Measurements from ENCODE around the gene BCL6. TPM values are rescaled to one million over a fixed set of nuclear protein-coding genes. Genes with fewer than 3 reads are reported as not detected.

BCL6 gene
- polyA plus RNA-seq, 2 donors = 24.4 to 28.7 TPM

DNA sequence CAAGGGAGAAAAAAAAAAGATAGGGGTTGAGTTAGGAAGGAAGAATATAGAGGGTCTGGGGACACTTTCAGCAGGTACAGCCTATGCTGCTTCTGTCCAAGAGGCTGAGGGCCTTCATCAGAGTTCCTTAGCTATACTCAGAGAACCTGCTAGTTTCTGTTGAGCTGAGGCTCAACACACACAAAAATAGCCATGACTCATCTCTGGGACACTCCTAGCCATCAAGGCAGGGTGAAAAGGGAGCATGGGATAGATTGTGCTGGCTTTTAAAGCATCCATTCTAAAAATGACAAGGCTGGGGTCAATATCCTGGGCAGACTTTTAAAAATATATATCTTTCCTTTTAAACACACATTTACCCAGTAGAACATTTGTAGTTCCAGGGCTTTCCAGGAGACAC lies 40.1 kb downstream of the BCL6 start:
- Histone ChIP-seq H3K4me1 (ENCODE audit: control insufficient read depth in 2 of 2, insufficient read depth in 2 of 2, low read length in 1 of 2) (no peaks in the 10 kb centered on the region), H3K9me3 (ENCODE audit: control insufficient read depth in 2 of 2, insufficient read depth in 1 of 2, low read depth in 1 of 2, low read length in 1 of 2) (no peaks in the 10 kb centered on the region), H3K36me3 (ENCODE audit: control insufficient read depth in 2 of 2, insufficient read depth in 2 of 2, low read length in 1 of 2) (no peaks in the 10 kb centered on the region), H3K4me3 (ENCODE audit: low read depth in 1 of 2, low read length in 2 of 2) (no peak overlapping the region), H3K27me3 (ENCODE audit: control insufficient read depth in 1 of 2, insufficient read depth in 2 of 2, low read length in 2 of 2) (no peaks in the 10 kb centered on the region), H3K27ac (ENCODE audit: low read depth in 2 of 2, low read length in 1 of 2) (no peak overlapping the region)

DNA sequence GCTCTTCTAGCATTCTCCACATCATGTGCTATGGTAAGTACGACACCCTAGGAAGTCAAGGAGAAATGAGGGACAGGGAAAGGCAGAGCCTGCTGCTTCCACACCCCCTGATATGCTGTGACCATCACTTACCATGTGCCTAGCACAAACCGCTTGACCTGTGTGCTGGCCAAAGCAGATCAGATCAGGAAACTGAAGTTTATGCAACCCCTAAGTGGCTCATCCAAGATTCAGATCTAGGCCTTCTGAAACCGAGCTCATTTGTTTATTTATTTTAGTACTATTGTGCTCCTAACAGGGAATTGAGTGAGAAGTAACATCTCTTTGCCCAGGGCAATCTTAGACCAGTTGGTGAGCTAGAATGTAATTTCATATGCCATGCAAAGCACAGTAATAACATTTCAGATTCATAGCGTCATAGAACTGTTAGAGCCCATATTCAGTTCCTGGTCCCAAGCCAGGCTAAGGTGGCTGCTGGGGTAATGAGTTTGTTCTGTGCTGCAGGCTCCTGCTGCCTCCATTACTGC lies 42.7 kb downstream of the BCL6 start, which contains the start of gene RTP2:
RTP2 (minus strand) TSS at position 51 of the 527 bp plus-strand sequence. CDS start 429 bp downstream, outside the sequence.
- Histone ChIP-seq H3K4me3 (ENCODE audit: low read depth in 1 of 2, low read length in 2 of 2) (no peak within 1 kb of the TSS), H3K36me3 (ENCODE audit: control insufficient read depth in 2 of 2, insufficient read depth in 2 of 2, low read length in 1 of 2) (no peaks in the 10 kb centered on the region)
- WGBS, 2 donors = 58 to 63% methylated on average over 4 of the region's 4 CpGs

GRCh38 chr3:187700249-187700648 lies 45.0 kb downstream of the BCL6 start:
- Histone ChIP-seq H3K9me3 (ENCODE audit: control insufficient read depth in 2 of 2, insufficient read depth in 1 of 2, low read depth in 1 of 2, low read length in 1 of 2) (no peaks in the 10 kb centered on the region), H3K4me1 (ENCODE audit: control insufficient read depth in 2 of 2, insufficient read depth in 2 of 2, low read length in 1 of 2) (no peaks in the 10 kb centered on the region), H3K27ac (ENCODE audit: low read depth in 2 of 2, low read length in 1 of 2) (no peak overlapping the region), H3K27me3 (ENCODE audit: control insufficient read depth in 1 of 2, insufficient read depth in 2 of 2, low read length in 2 of 2) (no peaks in the 10 kb centered on the region), H3K4me3 (ENCODE audit: low read depth in 1 of 2, low read length in 2 of 2) (no peak overlapping the region), H3K36me3 (ENCODE audit: control insufficient read depth in 2 of 2, insufficient read depth in 2 of 2, low read length in 1 of 2) (no peaks in the 10 kb centered on the region)
- 89 to 92% methylated on average over 2 of the region's 2 CpGs for WGBS, 2 donors

More for the DNA sequence above, 42.7 kb downstream of the BCL6 start, which contains the start of gene RTP2:
- no peaks in the 10 kb centered on the region for H3K27me3 ChIP-seq (ENCODE audit: control insufficient read depth in 1 of 2, insufficient read depth in 2 of 2, low read length in 2 of 2)
- no peaks in the 10 kb centered on the region for H3K4me1 ChIP-seq (ENCODE audit: control insufficient read depth in 2 of 2, insufficient read depth in 2 of 2, low read length in 1 of 2)
- H3K9me3 ChIP-seq (ENCODE audit: control insufficient read depth in 2 of 2, insufficient read depth in 1 of 2, low read depth in 1 of 2, low read length in 1 of 2) = no peaks in the 10 kb centered on the region
- no peak within 1 kb of the TSS for H3K27ac ChIP-seq (ENCODE audit: low read depth in 2 of 2, low read length in 1 of 2)

- Histone ChIP-seq H3K9me3 (ENCODE audit: control insufficient read depth in 2 of 2, insufficient read depth in 1 of 2, low read depth in 1 of 2, low read length in 1 of 2) (no peaks in the 10 kb centered on the region), H3K36me3 (ENCODE audit: control insufficient read depth in 2 of 2, insufficient read depth in 2 of 2, low read length in 1 of 2) (no peaks in the 10 kb centered on the region), H3K27ac (ENCODE audit: low read depth in 2 of 2, low read length in 1 of 2) (no peak overlapping the region), H3K4me3 (ENCODE audit: low read depth in 1 of 2, low read length in 2 of 2) (no peak overlapping the region), H3K4me1 (ENCODE audit: control insufficient read depth in 2 of 2, insufficient read depth in 2 of 2, low read length in 1 of 2) (no peaks in the 10 kb centered on the region), H3K27me3 (ENCODE audit: control insufficient read depth in 1 of 2, insufficient read depth in 2 of 2, low read length in 2 of 2) (no peaks in the 10 kb centered on the region)
- WGBS, 2 donors = 89 to 93% methylated on average over 33 to 40 of the region's 42 CpGs
Measured at GRCh38 chr3:187698499-187699399, 46.5 kb downstream of the BCL6 start.

DNA sequence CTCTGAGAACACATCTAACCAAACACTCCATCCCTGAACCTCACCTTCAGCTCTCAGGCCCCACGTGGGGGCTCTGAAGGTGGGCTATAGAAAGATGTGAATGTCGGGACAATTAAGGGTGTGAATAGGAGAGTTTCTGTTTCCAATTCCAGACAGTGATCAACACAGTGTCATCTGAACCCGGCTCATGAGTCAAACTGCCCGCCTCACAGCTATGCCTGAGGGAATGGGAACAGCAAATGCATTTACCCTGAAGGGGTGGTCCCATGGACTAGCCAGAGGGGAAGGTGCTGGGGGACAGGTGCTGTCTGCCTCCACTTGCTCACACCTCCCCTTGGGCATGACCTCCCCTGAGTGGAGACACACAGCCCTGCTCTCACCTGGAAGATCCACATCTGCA lies 49.2 kb downstream of the BCL6 start:
- Histone ChIP-seq H3K36me3 (ENCODE audit: control insufficient read depth in 2 of 2, insufficient read depth in 2 of 2, low read length in 1 of 2) (no peaks in the 10 kb centered on the region), H3K4me3 (ENCODE audit: low read depth in 1 of 2, low read length in 2 of 2) (no peak overlapping the region), H3K27me3 (ENCODE audit: control insufficient read depth in 1 of 2, insufficient read depth in 2 of 2, low read length in 2 of 2) (no peaks in the 10 kb centered on the region), H3K4me1 (ENCODE audit: control insufficient read depth in 2 of 2, insufficient read depth in 2 of 2, low read length in 1 of 2) (no peaks in the 10 kb centered on the region), H3K9me3 (ENCODE audit: control insufficient read depth in 2 of 2, insufficient read depth in 1 of 2, low read depth in 1 of 2, low read length in 1 of 2) (no peaks in the 10 kb centered on the region), H3K27ac (ENCODE audit: low read depth in 2 of 2, low read length in 1 of 2) (no peak overlapping the region)
- 39 to 47% methylated on average over 4 of the region's 4 CpGs for WGBS, 2 donors

GRCh38 chr3:187695449-187695848 lies 49.8 kb downstream of the BCL6 start:
- H3K9me3 ChIP-seq (ENCODE audit: control insufficient read depth in 2 of 2, insufficient read depth in 1 of 2, low read depth in 1 of 2, low read length in 1 of 2) = no peaks in the 10 kb centered on the region
- no peaks in the 10 kb centered on the region for H3K27me3 ChIP-seq (ENCODE audit: control insufficient read depth in 1 of 2, insufficient read depth in 2 of 2, low read length in 2 of 2)
- WGBS, 2 donors = 68 to 78% methylated on average over 4 of the region's 4 CpGs
- no peaks in the 10 kb centered on the region for H3K36me3 ChIP-seq (ENCODE audit: control insufficient read depth in 2 of 2, insufficient read depth in 2 of 2, low read length in 1 of 2)
- H3K4me3 ChIP-seq (ENCODE audit: low read depth in 1 of 2, low read length in 2 of 2) = no peak overlapping the region
- no peaks in the 10 kb centered on the region for H3K4me1 ChIP-seq (ENCODE audit: control insufficient read depth in 2 of 2, insufficient read depth in 2 of 2, low read length in 1 of 2)
- no peak overlapping the region for H3K27ac ChIP-seq (ENCODE audit: low read depth in 2 of 2, low read length in 1 of 2)

GRCh38 chr3:187694801-187695200 lies 50.5 kb downstream of the BCL6 start:
- Histone ChIP-seq H3K36me3 (ENCODE audit: control insufficient read depth in 2 of 2, insufficient read depth in 2 of 2, low read length in 1 of 2) (no peaks in the 10 kb centered on the region), H3K27me3 (ENCODE audit: control insufficient read depth in 1 of 2, insufficient read depth in 2 of 2, low read length in 2 of 2) (no peaks in the 10 kb centered on the region), H3K4me3 (ENCODE audit: low read depth in 1 of 2, low read length in 2 of 2) (no peak overlapping the region), H3K27ac (ENCODE audit: low read depth in 2 of 2, low read length in 1 of 2) (no peak overlapping the region), H3K9me3 (ENCODE audit: control insufficient read depth in 2 of 2, insufficient read depth in 1 of 2, low read depth in 1 of 2, low read length in 1 of 2) (no peaks in the 10 kb centered on the region), H3K4me1 (ENCODE audit: control insufficient read depth in 2 of 2, insufficient read depth in 2 of 2, low read length in 1 of 2) (no peaks in the 10 kb centered on the region)
- 48 to 71% methylated on average over 3 of the region's 3 CpGs for WGBS, 2 donors

GRCh38 chr3:187693431-187693830 lies 51.8 kb downstream of the BCL6 start:
- no peak overlapping the region for H3K27ac ChIP-seq (ENCODE audit: low read depth in 2 of 2, low read length in 1 of 2)

GRCh38 chr3:187689984-187690383 lies 55.3 kb downstream of the BCL6 start:
- Histone ChIP-seq H3K4me3 (ENCODE audit: low read depth in 1 of 2, low read length in 2 of 2) (no peak overlapping the region), H3K9me3 (ENCODE audit: control insufficient read depth in 2 of 2, insufficient read depth in 1 of 2, low read depth in 1 of 2, low read length in 1 of 2) (no peaks in the 10 kb centered on the region), H3K36me3 (ENCODE audit: control insufficient read depth in 2 of 2, insufficient read depth in 2 of 2, low read length in 1 of 2) (no peaks in the 10 kb centered on the region), H3K27me3 (ENCODE audit: control insufficient read depth in 1 of 2, insufficient read depth in 2 of 2, low read length in 2 of 2) (peaks cover 0 to 3% of the 10 kb centered on the region in 2 donors), H3K4me1 (ENCODE audit: control insufficient read depth in 2 of 2, insufficient read depth in 2 of 2, low read length in 1 of 2) (no peaks in the 10 kb centered on the region), H3K27ac (ENCODE audit: low read depth in 2 of 2, low read length in 1 of 2) (no peak overlapping the region)
- 46 to 48% methylated on average over 4 of the region's 4 CpGs for WGBS, 2 donors

More at GRCh38 chr3:187693431-187693830, 51.8 kb downstream of the BCL6 start:
- no peaks in the 10 kb centered on the region for H3K9me3 ChIP-seq (ENCODE audit: control insufficient read depth in 2 of 2, insufficient read depth in 1 of 2, low read depth in 1 of 2, low read length in 1 of 2)
- no peaks in the 10 kb centered on the region for H3K4me1 ChIP-seq (ENCODE audit: control insufficient read depth in 2 of 2, insufficient read depth in 2 of 2, low read length in 1 of 2)
- no peaks in the 10 kb centered on the region for H3K36me3 ChIP-seq (ENCODE audit: control insufficient read depth in 2 of 2, insufficient read depth in 2 of 2, low read length in 1 of 2)
- no peak overlapping the region for H3K4me3 ChIP-seq (ENCODE audit: low read depth in 1 of 2, low read length in 2 of 2)
- WGBS, 2 donors = 93 to 100% methylated on average over 1 of the region's 1 CpG
- H3K27me3 ChIP-seq (ENCODE audit: control insufficient read depth in 1 of 2, insufficient read depth in 2 of 2, low read length in 2 of 2) = no peaks in the 10 kb centered on the region
